ENCODE data around the gene COPA. TPM values are rescaled to one million over a fixed set of nuclear protein-coding genes. Genes with fewer than 3 reads are reported as not detected.

COPA gene
- total RNA-seq = 367 and 385 TPM in 2 replicates

GRCh38 chr1:160342953-160343869 is at the start of gene COPA, which contains the start of gene NCSTN:
Gene COPA, minus strand, starts transcription at chr1:160343250. Its CDS starts 80 bp downstream, at chr1:160343170.
Gene NCSTN, plus strand, starts transcription at chr1:160343383. Its CDS starts 14 bp downstream, at chr1:160343397.

GRCh38 chr1:160366731-160367515 is 23.9 kb upstream of the COPA start, which contains the start of gene NHLH1:
Gene NHLH1, plus strand, starts transcription at chr1:160367071. Its CDS starts 3,661 bp downstream, at chr1:160370732.

GRCh38 chr1:160284782-160285344 is 58.2 kb downstream of the COPA start, which contains the start of gene PEX19:
Gene PEX19, minus strand, starts transcription at chr1:160285133. Its CDS starts 9 bp downstream, at chr1:160285124.

GRCh38 chr1:160261893-160262794 is 80.9 kb downstream of the COPA start, which contains the start of gene DCAF8:
Gene DCAF8, minus strand, starts transcription at chr1:160262549. Its CDS starts 18,541 bp downstream, at chr1:160244008.

Other genes starting within 250 kb of the COPA start
- gene IGSF8, start 244.6 kb downstream of the COPA start, total RNA-seq = 69.9 and 91.7 TPM in 2 replicates
- gene ATP1A2, start 227.5 kb downstream of the COPA start, total RNA-seq = 1.5 TPM in 2 replicates
- not detected in 2 replicates for gene ATP1A4, start 191.6 kb downstream of the COPA start, total RNA-seq
- gene CASQ1, start 152.7 kb downstream of the COPA start, total RNA-seq = 0.10 and 0.20 TPM in 2 replicates
- 207 and 217 TPM in 2 replicates for gene PEA15, start 137.9 kb downstream of the COPA start, total RNA-seq
- 82.2 and 87.7 TPM in 2 replicates for gene DCAF8, start 80.7 kb downstream of the COPA start, total RNA-seq
- gene PEX19, start 58.1 kb downstream of the COPA start, total RNA-seq = 55.5 and 58.9 TPM in 2 replicates
- 181 and 196 TPM in 2 replicates for gene NCSTN, start 133 bp upstream of the COPA start, total RNA-seq
- 0.07 TPM in 2 replicates for gene NHLH1, start 23.8 kb upstream of the COPA start, total RNA-seq
- gene VANGL2, start 57.3 kb upstream of the COPA start, total RNA-seq = 0.07 and 0.46 TPM in 2 replicates
- not detected in 2 replicates for gene SLAMF6, start 180.0 kb upstream of the COPA start, total RNA-seq
- gene CD84, start 236.2 kb upstream of the COPA start, total RNA-seq = not detected in 2 replicates